HL-60 (cell line): Measurements from ENCODE around the gene SLC22A3.

Experiments used
- DNase-seq, 2 experiments: peaks; one replicate each; pipeline ENCODE4 v3.0.0-alpha.2; 2010 to 2020; ENCODE audit warnings: low read depth in 1 of 2, low spot score in 1 of 2
- H3K27ac ChIP-seq: fragments of 250-450 bp; sonication (Bioruptor Pico); replicated peaks from 2 replicates; pipeline ENCODE4 v1.5.1; 2020; ENCODE audit warnings: mild to moderate bottlenecking, moderate library complexity
- H3K27me3 ChIP-seq: fragments of 250-450 bp; sonication (Bioruptor Pico); 2 replicates; pipeline ENCODE4 v1.5.1; 2021; ENCODE audit warnings: mild to moderate bottlenecking, moderate library complexity; ENCODE audit not compliant: insufficient read depth, poor library complexity, severe bottlenecking
- H3K4me3 ChIP-seq: replicated peaks from 2 replicates; pipeline ENCODE4 v1.5.1; 2011; ENCODE audit warnings: mild to moderate bottlenecking, control low read depth, low read length; ENCODE audit not compliant: insufficient read depth
- GABPA ChIP-seq: IDR thresholded peaks from 2 replicates; pipeline ENCODE4 v1.6.1; 2012; ENCODE audit warnings: low read depth
- POLR2AphosphoS5 ChIP-seq: IDR thresholded peaks from 2 replicates; pipeline ENCODE4 v1.6.1; 2012; ENCODE audit warnings: low read depth
- SPI1 ChIP-seq: IDR thresholded peaks from 2 replicates; pipeline ENCODE4 v1.6.1; 2012; ENCODE audit warnings: low read depth, mild to moderate bottlenecking, borderline replicate concordance
- long read RNA-seq: library from polyadenylated mRNA; unstranded; transcript quantifications from one replicate; pipeline ENCODE4 v2.0.0, GENCODE V29; 2020
- TF ChIP-seq, protein P1 (sequence below): IDR thresholded peaks from 2 replicates; pipeline ENCODE4 v1.6.1; 2012; ENCODE audit warnings: low read depth; ENCODE audit not compliant: insufficient replicate concordance
- TF ChIP-seq, protein P2 (sequence below): IDR thresholded peaks from one replicate; pipeline ENCODE4 v1.5.1; 2011; ENCODE audit warnings: low read length, control low read depth, inconsistent platforms; ENCODE audit not compliant: insufficient read depth

SLC22A3 gene, protein sequence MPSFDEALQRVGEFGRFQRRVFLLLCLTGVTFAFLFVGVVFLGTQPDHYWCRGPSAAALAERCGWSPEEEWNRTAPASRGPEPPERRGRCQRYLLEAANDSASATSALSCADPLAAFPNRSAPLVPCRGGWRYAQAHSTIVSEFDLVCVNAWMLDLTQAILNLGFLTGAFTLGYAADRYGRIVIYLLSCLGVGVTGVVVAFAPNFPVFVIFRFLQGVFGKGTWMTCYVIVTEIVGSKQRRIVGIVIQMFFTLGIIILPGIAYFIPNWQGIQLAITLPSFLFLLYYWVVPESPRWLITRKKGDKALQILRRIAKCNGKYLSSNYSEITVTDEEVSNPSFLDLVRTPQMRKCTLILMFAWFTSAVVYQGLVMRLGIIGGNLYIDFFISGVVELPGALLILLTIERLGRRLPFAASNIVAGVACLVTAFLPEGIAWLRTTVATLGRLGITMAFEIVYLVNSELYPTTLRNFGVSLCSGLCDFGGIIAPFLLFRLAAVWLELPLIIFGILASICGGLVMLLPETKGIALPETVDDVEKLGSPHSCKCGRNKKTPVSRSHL
- long read RNA-seq, result 0 reads

DNA sequence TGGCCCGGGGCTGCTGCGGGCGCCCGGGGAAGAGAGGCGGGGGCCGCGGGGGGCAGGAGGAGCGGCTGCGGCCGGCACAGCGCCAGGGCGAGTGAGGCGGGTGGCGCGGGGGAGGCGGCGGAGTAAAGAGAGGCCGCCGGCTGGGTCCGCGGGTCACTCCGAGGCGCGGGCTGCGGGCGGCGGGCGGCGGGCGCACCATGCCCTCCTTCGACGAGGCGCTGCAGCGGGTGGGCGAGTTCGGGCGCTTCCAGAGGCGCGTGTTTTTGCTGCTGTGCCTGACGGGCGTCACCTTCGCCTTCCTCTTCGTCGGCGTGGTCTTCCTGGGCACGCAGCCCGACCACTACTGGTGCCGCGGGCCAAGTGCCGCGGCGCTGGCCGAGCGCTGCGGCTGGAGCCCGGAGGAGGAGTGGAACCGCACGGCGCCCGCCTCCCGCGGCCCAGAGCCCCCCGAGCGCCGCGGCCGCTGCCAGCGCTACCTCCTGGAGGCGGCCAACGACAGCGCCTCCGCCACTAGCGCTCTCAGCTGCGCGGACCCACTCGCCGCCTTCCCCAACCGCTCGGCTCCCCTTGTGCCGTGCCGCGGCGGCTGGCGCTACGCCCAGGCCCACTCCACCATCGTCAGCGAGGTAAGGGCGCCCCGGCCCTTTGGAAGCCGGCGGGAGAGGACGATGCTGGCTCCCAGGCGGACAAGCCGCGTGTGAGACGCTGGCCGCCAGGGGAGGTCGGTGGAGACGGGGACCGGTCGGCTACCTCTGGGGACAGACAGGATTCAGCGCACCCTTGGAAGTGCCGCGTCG, at the start of gene SLC22A3:
Gene SLC22A3 (plus strand): TSS at position 156 of the 797 bp plus-strand sequence. CDS start 42 bp downstream, at position 198.
- Histone ChIP-seq H3K4me3 (no peak within 1 kb of the TSS), H3K27me3 (peaks cover 26% of the 10 kb centered on the region), H3K27ac (no peak within 1 kb of the TSS)
- no peak for DNase-seq
- TF ChIP-seq SPI1, result no peak
- TF ChIP-seq, protein P1, sequence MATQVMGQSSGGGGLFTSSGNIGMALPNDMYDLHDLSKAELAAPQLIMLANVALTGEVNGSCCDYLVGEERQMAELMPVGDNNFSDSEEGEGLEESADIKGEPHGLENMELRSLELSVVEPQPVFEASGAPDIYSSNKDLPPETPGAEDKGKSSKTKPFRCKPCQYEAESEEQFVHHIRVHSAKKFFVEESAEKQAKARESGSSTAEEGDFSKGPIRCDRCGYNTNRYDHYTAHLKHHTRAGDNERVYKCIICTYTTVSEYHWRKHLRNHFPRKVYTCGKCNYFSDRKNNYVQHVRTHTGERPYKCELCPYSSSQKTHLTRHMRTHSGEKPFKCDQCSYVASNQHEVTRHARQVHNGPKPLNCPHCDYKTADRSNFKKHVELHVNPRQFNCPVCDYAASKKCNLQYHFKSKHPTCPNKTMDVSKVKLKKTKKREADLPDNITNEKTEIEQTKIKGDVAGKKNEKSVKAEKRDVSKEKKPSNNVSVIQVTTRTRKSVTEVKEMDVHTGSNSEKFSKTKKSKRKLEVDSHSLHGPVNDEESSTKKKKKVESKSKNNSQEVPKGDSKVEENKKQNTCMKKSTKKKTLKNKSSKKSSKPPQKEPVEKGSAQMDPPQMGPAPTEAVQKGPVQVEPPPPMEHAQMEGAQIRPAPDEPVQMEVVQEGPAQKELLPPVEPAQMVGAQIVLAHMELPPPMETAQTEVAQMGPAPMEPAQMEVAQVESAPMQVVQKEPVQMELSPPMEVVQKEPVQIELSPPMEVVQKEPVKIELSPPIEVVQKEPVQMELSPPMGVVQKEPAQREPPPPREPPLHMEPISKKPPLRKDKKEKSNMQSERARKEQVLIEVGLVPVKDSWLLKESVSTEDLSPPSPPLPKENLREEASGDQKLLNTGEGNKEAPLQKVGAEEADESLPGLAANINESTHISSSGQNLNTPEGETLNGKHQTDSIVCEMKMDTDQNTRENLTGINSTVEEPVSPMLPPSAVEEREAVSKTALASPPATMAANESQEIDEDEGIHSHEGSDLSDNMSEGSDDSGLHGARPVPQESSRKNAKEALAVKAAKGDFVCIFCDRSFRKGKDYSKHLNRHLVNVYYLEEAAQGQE, result no peak
- TF ChIP-seq, protein P2, sequence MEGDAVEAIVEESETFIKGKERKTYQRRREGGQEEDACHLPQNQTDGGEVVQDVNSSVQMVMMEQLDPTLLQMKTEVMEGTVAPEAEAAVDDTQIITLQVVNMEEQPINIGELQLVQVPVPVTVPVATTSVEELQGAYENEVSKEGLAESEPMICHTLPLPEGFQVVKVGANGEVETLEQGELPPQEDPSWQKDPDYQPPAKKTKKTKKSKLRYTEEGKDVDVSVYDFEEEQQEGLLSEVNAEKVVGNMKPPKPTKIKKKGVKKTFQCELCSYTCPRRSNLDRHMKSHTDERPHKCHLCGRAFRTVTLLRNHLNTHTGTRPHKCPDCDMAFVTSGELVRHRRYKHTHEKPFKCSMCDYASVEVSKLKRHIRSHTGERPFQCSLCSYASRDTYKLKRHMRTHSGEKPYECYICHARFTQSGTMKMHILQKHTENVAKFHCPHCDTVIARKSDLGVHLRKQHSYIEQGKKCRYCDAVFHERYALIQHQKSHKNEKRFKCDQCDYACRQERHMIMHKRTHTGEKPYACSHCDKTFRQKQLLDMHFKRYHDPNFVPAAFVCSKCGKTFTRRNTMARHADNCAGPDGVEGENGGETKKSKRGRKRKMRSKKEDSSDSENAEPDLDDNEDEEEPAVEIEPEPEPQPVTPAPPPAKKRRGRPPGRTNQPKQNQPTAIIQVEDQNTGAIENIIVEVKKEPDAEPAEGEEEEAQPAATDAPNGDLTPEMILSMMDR, result no peak
- no peak for TF ChIP-seq GABPA

DNA sequence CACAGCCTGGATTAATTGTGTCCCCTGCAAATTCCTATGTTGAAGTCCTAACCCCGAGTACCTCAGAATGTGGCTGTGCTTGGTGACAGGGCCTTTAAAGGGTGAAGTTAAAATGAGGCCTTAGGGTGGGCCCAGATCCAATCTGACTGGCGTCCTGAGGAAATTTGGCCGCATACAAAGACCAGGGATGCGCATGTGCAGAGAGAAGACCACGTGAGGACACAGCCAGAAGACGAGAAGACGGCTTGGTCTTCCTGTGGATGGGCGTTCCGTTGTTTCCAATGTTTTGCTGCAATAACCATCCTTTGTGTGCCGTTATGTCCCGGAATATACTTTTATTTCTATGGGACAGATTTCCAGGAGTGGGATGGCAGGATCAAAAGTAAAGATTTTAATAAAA, 48.6 kb upstream of the SLC22A3 start:
- Histone ChIP-seq H3K27me3 (peaks cover 2% of the 10 kb centered on the region), H3K27ac (no peak overlapping the region), H3K4me3 (no peak overlapping the region)
- no peak for TF ChIP-seq SPI1
- no peak for TF ChIP-seq GABPA
- no peak for DNase-seq

DNA sequence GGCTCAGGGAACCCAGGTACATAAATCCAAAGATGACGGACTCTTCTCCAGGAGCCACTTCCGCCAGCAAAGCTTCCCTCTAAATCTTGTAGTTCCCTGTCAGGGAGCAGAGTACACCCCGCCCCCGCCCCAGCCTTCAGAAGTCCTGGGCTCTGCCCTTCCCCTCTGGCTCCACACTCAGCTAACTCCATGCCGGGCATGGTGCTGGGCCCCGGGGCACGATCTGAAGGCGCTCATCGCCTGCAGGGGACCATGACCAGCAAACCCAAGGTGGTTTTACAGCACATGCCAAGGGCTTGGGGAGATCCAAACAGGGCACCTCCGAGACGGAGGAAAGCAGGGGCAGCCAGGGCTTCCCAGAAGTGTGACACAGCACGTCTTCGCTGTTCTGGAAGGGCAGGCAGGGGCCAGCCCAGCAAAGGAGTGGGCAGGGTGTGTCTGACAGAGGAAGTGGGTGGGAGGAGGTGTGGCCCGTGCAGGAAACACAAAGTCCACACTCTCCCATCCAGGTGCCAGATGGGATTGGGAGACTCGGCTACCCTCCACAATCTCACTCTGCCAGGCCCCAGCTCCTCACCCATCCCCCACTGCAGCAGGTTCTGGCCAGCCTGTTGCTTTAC, 48.0 kb upstream of the SLC22A3 start:
- no peak overlapping the region for H3K27ac ChIP-seq
- no peak for DNase-seq
- TF ChIP-seq, protein P1, result no peak
- TF ChIP-seq SPI1 (no peak), POLR2AphosphoS5 (no peak), GABPA (no peak)
- TF ChIP-seq, protein P2, result no peak
- no peak overlapping the region for H3K4me3 ChIP-seq
- peaks cover 2% of the 10 kb centered on the region for H3K27me3 ChIP-seq
